Mucosa of descending colon (tissue), 3 donors: ENCODE data around the gene DECR2. TPM values are rescaled to one million over a fixed set of nuclear protein-coding genes. Genes with fewer than 3 reads are reported as not detected.
A peak's percentile ranks its signal among the peaks of the same experiment; 100 is the strongest.

Source experiments
- ATAC-seq: fragments of 200-7000 bp; cut with Tn5 transposase; one replicate; pipeline ENCODE4 v1.9.1; 2020; ENCODE audit warnings: mild to moderate bottlenecking, moderate library complexity
- DNase-seq, 3 donors: peaks; one replicate each; pipeline ENCODE4 v3.0.0-alpha.2; 2020
- H3K36me3 ChIP-seq: fragments of 200-600 bp; one replicate; pipeline ENCODE4 v1.8.0; 2021; ENCODE audit warnings: low read depth, mild to moderate bottlenecking
- H3K4me1 ChIP-seq: fragments of 200-600 bp; one replicate; pipeline ENCODE4 v1.8.0; 2021; ENCODE audit warnings: low read depth, mild to moderate bottlenecking
- H3K4me3 ChIP-seq: fragments of 200-600 bp; one replicate; pipeline ENCODE4 v1.8.0; 2021; ENCODE audit warnings: mild to moderate bottlenecking
- H3K9me3 ChIP-seq: fragments of 200-600 bp; one replicate; pipeline ENCODE4 v1.8.0; 2021; ENCODE audit warnings: mild to moderate bottlenecking
- intact Hi-C, 2 donors: fragments of 100-400 bp; cut with DNase I in 1 of 2; cut with micrococcal nuclease in 1 of 2; formaldehyde crosslinking; loops; one replicate each; pipeline versions ENCODE4 v1.11.0 to v1.11.1; 2022; cut with DNase I, micrococcal nuclease
- long read RNA-seq, 2 donors: library from polyadenylated mRNA; unstranded; transcript quantifications; one replicate each; pipeline ENCODE4 v2.0.0, GENCODE V29; 2019 to 2021
- total RNA-seq, 3 donors: library from RNA; stranded (reverse); fragmentation: NEBNext Ultra II Directional in 2 of 3; extraction: Animal tissue kit (Norgen Biotek cat#: 25700) in 2 of 3; gene quantifications; one replicate each; pipeline versions ENCODE4 v1.2.1 to v1.2.4, GENCODE V29; 2021 to 2023
- TF ChIP-seq, protein P1 (sequence below): fragments of 200-600 bp; IDR thresholded peaks from one replicate; pipeline ENCODE4 v1.8.0; 2022; ENCODE audit warnings: antibody characterized with exemption, mild to moderate bottlenecking
- donor health status: DM: no; HTN: no; CAD: no; lungs with moderate emphysema.
- donor health status: DM: no; HTN: no; CAD: no.
- donor health status: DM: no; HTN: yes; CAD: no.

DECR2 gene, protein sequence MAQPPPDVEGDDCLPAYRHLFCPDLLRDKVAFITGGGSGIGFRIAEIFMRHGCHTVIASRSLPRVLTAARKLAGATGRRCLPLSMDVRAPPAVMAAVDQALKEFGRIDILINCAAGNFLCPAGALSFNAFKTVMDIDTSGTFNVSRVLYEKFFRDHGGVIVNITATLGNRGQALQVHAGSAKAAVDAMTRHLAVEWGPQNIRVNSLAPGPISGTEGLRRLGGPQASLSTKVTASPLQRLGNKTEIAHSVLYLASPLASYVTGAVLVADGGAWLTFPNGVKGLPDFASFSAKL
- total RNA-seq: 10 to 100 TPM; 39.5 to 64.3 (median 56.0) TPM
- long read RNA-seq, donor 1, transcript DECR2-201 (9 exons, 1,615 nt): major isoform, 26 of 44 reads
- long read RNA-seq, donor 1, partial matches to known transcripts: 0 of 44 reads
- long read RNA-seq, donor 1, other reads (novel, unspliced or antisense): 18 of 44 reads
- long read RNA-seq, donor 2, transcript DECR2-201 (9 exons, 1,615 nt): major isoform, 44 of 66 reads
- long read RNA-seq, donor 2, partial matches to known transcripts: 2 of 66 reads
- long read RNA-seq, donor 2, other reads (novel, unspliced or antisense): 20 of 66 reads

GRCh38 chr16:401468-402348 is at the start of gene DECR2:
TSS of gene DECR2 (plus strand) at chr16:401885. CDS start at chr16:401964, 79 bp downstream.
- DNase-seq (peak; percentile 97 to 99 (median 99)), ATAC-seq (peak; percentile 94)
- Histone ChIP-seq H3K36me3 (no peaks in the 10 kb centered on the region), H3K4me3 (peak within 1 kb of the TSS; percentile 41), H3K4me1 (peaks cover 5% of the 10 kb centered on the region), H3K9me3 (no peaks in the 10 kb centered on the region)
- TF ChIP-seq, protein P1, sequence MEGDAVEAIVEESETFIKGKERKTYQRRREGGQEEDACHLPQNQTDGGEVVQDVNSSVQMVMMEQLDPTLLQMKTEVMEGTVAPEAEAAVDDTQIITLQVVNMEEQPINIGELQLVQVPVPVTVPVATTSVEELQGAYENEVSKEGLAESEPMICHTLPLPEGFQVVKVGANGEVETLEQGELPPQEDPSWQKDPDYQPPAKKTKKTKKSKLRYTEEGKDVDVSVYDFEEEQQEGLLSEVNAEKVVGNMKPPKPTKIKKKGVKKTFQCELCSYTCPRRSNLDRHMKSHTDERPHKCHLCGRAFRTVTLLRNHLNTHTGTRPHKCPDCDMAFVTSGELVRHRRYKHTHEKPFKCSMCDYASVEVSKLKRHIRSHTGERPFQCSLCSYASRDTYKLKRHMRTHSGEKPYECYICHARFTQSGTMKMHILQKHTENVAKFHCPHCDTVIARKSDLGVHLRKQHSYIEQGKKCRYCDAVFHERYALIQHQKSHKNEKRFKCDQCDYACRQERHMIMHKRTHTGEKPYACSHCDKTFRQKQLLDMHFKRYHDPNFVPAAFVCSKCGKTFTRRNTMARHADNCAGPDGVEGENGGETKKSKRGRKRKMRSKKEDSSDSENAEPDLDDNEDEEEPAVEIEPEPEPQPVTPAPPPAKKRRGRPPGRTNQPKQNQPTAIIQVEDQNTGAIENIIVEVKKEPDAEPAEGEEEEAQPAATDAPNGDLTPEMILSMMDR: no peak
- intact Hi-C loops: no loop called here

GRCh38 chr16:352547-353403 is 48.9 kb upstream of the DECR2 start, which contains the start of gene AXIN1:
TSS of gene AXIN1 (minus strand) at chr16:352723. CDS start at chr16:347025, 5,698 bp downstream.
- ATAC-seq (peak; percentile 93), DNase-seq (peak; percentile 100)
- intact Hi-C loops: no loop called here
- H3K36me3 ChIP-seq: no peaks in the 10 kb centered on the region
- no peaks in the 10 kb centered on the region for H3K9me3 ChIP-seq
- H3K4me1 ChIP-seq: peaks cover 15% of the 10 kb centered on the region
- H3K4me3 ChIP-seq: peak within 1 kb of the TSS; percentile 68
- TF ChIP-seq, protein P1: peak; percentile 64

- DNase-seq: peak; percentile 40 to 73 (median 66)
- H3K4me1 ChIP-seq: peaks cover 12% of the 10 kb centered on the region
- intact Hi-C loops: no loop called here
- no peak overlapping the region for H3K4me3 ChIP-seq
- TF ChIP-seq, protein P1: no peak
- no peaks in the 10 kb centered on the region for H3K9me3 ChIP-seq
- H3K36me3 ChIP-seq: no peaks in the 10 kb centered on the region
- no peak for ATAC-seq
Observed at GRCh38 chr16:353404-354290, 48.0 kb upstream of the DECR2 start.

DNA sequence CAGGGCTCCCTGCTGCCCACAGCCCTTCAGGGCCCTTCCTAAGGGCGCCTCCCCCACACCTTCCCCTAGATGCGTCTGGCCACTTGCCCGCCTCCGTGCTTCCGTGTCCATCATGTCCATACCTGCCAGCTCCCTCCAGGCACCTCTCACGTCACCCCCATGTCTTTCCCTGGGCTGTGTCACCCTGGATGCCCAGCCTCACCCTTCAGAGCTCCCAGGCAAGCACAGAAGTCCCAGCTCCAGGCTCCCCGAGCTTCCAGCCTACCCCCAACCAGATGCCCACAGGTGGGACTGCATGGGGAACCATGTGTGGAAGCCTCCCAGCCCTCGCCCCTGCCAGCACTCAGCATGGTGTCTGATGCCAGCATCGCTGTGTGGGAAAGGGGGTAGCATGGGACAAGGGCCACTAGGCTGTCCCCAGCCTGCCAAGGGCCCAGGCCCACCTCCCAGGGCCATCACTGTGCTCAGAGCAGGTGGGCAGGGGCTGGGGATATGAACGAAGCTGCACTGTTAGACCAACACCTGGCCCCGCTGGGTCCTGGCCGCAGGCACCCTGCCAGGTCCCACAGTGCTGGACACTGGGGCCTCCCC is 47.3 kb upstream of the DECR2 start:
- H3K36me3 ChIP-seq: no peaks in the 10 kb centered on the region
- H3K4me1 ChIP-seq: peaks cover 12% of the 10 kb centered on the region
- no peaks in the 10 kb centered on the region for H3K9me3 ChIP-seq
- no peak overlapping the region for H3K4me3 ChIP-seq
- intact Hi-C loops: no loop called here
- TF ChIP-seq, protein P1: no peak
- ATAC-seq (no peak), DNase-seq (peak in 1 of 3 donors; percentile 60)
